Suppressor macrophage treated with lipopolysaccharide for 4 hours (primary cell): ENCODE measurements around the gene PGS1.
A peak's percentile ranks its signal among the peaks of the same experiment; 100 is the strongest.

ENCODE experiments used
- DNase-seq: peaks from one replicate; pipeline ENCODE4 v3.0.0-alpha.2; 2020

PGS1 gene

DNA sequence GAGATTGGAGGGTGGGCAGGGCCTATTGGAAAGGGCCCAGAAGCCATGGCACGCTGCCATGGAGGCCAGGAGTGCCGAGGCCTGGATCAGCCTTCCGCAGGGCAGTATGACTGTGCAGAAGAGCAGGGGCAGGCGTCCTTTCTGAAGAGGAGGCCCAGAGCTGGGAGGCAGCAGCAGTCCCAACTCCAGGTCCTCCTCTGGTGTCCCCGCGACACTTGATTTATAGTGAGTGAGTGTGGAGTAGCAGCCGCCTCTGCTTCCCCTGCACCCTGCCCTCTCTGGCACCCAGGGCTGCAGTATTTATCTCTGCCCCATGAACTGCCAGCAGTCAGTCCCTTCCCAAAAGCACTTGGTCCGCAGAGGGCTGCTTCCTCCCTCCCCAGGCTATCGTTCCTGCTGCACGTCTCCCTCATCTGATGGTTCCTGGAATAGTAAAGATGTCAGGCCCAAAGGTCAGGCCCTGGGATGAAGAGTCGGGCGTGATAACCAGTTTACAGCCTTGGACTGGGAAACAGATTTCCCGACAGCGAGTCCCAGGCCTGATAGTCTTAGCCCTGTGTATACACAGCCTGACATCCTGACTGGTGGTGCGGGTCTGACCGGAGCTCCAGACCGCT lies 32.9 kb downstream of the PGS1 start:
- no peak for DNase-seq

- peak; percentile 93 for DNase-seq
Measured at GRCh38 chr17:78412403-78412802, 34.0 kb downstream of the PGS1 start.

GRCh38 chr17:78414178-78415162 lies 36.0 kb downstream of the PGS1 start:
- no peak for DNase-seq

DNA sequence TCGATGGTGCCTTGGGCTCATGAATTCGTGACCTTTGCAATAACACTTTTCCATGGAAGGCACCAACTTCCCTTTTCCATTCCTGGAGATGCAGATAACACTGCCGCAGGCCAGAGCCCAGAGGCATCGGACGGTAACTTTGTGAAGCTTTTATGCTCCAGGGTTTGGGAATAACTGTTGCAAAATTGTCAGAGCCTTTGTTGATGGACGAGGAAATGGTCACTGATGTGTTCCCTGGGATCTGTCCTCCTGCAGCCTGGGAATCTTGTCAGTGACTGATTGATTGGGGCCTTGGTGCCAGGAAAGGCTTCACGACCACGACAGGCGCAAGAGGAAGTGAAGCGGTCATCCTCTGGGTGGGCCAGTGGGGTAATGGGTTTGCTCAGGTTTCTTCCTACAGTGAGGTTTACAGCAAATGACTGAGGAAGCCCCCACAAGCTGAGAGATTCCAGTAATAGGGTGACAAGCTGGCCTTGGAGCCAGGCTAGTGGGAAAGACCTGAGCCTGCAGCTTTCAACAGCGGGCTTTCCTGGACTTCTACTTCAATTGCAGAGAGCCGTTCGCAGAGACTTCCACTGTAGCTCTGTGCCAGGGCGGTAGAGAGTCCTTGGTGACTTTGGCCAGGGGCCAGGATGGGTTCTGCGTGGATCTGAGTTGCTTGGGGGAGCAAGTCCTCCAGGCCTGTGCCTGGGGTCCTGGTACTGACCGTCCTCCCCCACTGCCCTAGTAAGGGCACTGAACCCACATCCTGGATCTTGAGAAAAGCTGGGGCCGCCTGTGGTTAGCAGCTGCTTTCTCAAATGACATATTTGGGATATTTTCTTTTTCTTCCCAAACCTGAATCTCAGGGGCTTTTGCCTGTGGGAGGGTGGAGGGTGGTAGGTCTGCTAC lies 37.6 kb downstream of the PGS1 start:
- DNase-seq: peak; percentile 74

DNA sequence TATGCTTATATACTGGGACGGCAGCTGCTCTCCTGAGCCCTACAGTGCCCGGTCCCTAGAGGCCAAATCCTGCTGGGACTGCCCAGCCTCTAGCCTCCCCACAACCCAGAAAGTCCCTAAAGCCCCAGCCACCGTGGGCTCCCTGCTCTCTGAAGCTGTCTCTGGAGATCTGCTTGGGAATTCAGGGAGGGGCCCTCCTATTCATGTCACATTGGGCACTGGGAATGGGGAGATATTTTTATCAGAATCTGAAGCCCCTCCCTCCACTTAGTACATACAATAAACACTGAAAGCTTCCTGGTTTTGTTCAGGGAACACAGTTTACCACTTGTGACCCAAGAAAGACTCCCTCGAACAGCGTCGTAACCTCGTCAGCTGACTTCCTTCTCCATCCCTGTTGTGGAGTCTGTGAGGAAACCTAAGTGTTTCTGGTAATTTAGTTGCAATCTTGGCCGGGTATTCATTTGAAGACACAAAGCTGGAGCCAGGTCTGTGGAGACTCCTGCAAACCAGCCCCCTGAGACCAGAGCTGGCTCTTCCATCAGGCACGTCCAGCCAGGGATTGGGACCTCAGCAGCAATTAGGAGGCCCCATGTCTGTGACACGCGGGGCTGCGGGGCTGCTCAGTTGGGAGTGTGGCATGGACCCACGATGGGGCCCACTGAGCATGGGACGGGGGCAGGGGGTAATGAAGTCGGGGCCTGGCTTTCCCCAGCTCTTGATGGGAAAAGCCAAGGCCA lies 38.5 kb downstream of the PGS1 start:
- DNase-seq: peak; percentile 92

GRCh38 chr17:78417531-78417909 lies 39.1 kb downstream of the PGS1 start:
- DNase-seq: no peak

GRCh38 chr17:78418326-78419026 lies 40.0 kb downstream of the PGS1 start:
- peak; percentile 77 for DNase-seq

- DNase-seq: no peak
Measured at GRCh38 chr17:78419970-78420815, 41.7 kb downstream of the PGS1 start.

DNA sequence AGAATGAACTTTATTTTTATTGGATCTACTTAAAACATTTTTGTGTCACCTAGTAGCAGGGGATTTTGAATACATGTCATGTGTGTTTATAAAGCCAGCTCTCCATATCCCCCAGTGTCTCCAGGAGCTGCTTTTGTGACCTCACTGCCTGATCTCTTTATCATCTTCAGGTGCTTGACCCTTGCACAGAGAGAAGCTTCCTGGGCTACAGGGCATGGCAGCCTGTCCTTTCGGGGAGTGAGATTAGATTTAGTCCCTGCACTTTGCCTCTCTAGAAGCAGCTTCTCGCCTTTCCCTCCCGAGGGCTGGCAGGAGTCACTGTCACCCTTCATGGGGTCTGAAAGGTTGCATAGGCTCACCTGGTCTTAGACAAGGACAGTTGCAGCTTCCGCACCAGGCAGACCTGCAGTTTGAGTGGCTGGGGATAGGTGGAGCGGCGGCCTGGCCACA lies 42.7 kb downstream of the PGS1 start:
- no peak for DNase-seq

- peak; percentile 83 for DNase-seq
Measured at GRCh38 chr17:78421534-78422266, 43.3 kb downstream of the PGS1 start.

GRCh38 chr17:78422267-78422605 lies 43.8 kb downstream of the PGS1 start:
- no peak for DNase-seq

- DNase-seq: no peak
Measured at GRCh38 chr17:78422872-78423588, 44.6 kb downstream of the PGS1 start.

GRCh38 chr17:78423961-78424675 lies 45.7 kb downstream of the PGS1 start:
- DNase-seq: no peak

GRCh38 chr17:78425429-78425828 lies 47.0 kb downstream of the PGS1 start:
- no peak for DNase-seq

DNA sequence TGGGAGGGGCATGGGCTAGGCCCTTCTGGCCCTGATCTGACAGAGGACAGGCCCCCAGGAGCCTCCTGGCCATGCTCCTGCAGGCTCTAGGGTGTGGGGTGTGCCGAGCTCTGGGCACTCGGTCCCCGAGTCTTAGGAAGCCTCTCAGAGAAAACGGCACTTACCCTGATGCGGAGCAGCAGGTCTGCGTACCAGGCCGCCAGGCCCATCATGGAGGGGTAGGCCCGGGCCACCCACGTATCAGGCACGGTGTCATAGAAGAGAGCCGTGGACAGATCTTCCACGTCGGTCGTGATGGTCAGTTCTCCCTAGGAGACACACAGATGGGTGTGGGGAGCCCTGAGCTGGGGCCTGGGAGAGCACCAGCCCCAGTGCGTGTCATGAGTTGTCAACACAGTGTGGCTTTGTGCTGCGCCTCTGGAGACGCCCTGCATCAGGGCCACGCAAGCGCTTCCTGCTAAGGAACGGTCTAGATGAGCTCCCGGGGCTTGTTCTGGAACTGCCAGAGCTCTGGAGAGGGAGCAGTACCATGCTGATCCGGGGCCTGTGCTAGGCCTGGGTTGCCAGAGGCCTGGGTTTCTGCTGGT lies 47.9 kb downstream of the PGS1 start:
- no peak for DNase-seq

- no peak for DNase-seq
Measured at GRCh38 chr17:78427140-78427539, 48.7 kb downstream of the PGS1 start.

DNA sequence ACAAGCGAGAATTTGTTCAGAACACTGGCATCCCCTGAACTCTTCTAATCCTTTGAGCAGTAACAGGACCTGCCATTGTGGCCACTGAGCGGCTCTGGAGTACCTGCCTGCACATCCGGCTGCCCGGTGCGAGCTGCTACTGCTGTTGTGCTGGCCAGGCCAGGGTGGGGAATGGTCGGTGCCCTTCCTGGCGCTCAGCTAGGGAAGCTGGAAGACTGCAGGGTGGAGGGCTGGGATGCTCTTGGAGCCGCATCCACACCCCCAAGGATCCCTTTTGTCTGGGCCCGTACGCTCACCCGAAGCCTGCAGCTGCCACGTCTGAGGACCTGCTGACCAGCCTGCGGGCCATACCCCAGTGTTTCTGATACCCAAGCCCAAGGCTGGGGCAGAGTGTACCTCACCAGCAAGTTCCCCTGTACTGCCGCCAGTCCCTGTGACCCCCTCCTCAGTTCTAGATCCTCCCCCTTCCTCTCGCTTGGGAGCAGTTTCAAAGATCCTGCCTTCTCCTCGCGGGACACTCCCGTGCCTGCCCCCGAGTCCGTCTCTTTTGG lies 49.7 kb downstream of the PGS1 start:
- DNase-seq: no peak
